ENCODE measurements around the gene INPP5J.

Gene INPP5J

GRCh38 chr22:31084811-31085492 is 37.8 kb upstream of the INPP5J start:
- peak; percentile 75 to 96 (median 89) for DNase-seq
- intact Hi-C loops (cut with DNase I) = loop anchor here (1.0 to 5.0 kb wide), 3 partner anchors 22 to 138 kb away; partner anchors contain the start of genes MORC2, SELENOM and TUG1

- intact Hi-C loops (cut with DNase I) = loop anchor here (1.0 to 5.0 kb wide), 2 partner anchors 22 to 138 kb away; partner anchors contain the start of gene SELENOM
- peak; percentile 47 to 91 (median 80) for DNase-seq
These were observed 37.3 kb upstream of the INPP5J start for GRCh38 chr22:31085493-31085824.

- intact Hi-C loops (cut with DNase I) = loop anchor here (1.0 to 5.0 kb wide), 2 partner anchors 21 to 139 kb away; partner anchors contain the start of gene SELENOM
- DNase-seq = no peak
These were observed 36.8 kb upstream of the INPP5J start for GRCh38 chr22:31085928-31086327.

GRCh38 chr22:31086703-31087330 is 35.9 kb upstream of the INPP5J start:
- peak in 7 of 42 donors; percentile 38 to 74 (median 60) for DNase-seq
- intact Hi-C loops (cut with DNase I) = loop anchor here (5.0 kb wide), 1 partner anchor 140 kb away; no protein-coding TSS in a partner anchor

- DNase-seq = no peak
These were observed 35.0 kb upstream of the INPP5J start for GRCh38 chr22:31087744-31088215.

GRCh38 chr22:31088233-31088986 is 34.4 kb upstream of the INPP5J start:
- intact Hi-C loops (cut with DNase I) = loop anchor here (5.0 kb wide), 1 partner anchor 141 kb away; no protein-coding TSS in a partner anchor
- DNase-seq = no peak

More at GRCh38 chr22:31087744-31088215, 35.0 kb upstream of the INPP5J start:
- intact Hi-C loops (cut with DNase I) = loop anchor here (5.0 kb wide), 1 partner anchor 140 kb away; no protein-coding TSS in a partner anchor

- peak in 40 of 42 donors; percentile 40 to 88 (median 68) for DNase-seq
- intact Hi-C loops (cut with DNase I) = loop anchor here (5.0 to 10.0 kb wide), 2 partner anchors 142 to 145 kb away; no protein-coding TSS in a partner anchor
These were observed 33.3 kb upstream of the INPP5J start for GRCh38 chr22:31089160-31090100.

GRCh38 chr22:31090217-31091085 is 32.3 kb upstream of the INPP5J start:
- intact Hi-C loops (cut with DNase I) = loop anchor here (10.0 kb wide), 1 partner anchor 144 kb away; no protein-coding TSS in a partner anchor
- no peak for DNase-seq

- DNase-seq = no peak
These were observed 31.4 kb upstream of the INPP5J start for GRCh38 chr22:31091106-31091975.

GRCh38 chr22:31092161-31092560 is 30.6 kb upstream of the INPP5J start:
- intact Hi-C loops (cut with DNase I) = loop anchor here (10.0 kb wide), 1 partner anchor 143 kb away; no protein-coding TSS in a partner anchor
- DNase-seq = no peak

More at GRCh38 chr22:31091106-31091975, 31.4 kb upstream of the INPP5J start:
- intact Hi-C loops (cut with DNase I) = loop anchor here (10.0 kb wide), 1 partner anchor 143 kb away; no protein-coding TSS in a partner anchor

- DNase-seq = peak; percentile 50 to 83 (median 70)
- intact Hi-C loops (cut with DNase I) = loop anchor here (10.0 kb wide), 1 partner anchor 142 kb away; no protein-coding TSS in a partner anchor
These were observed 29.5 kb upstream of the INPP5J start for GRCh38 chr22:31093086-31093850.

- intact Hi-C loops (cut with DNase I) = loop anchor here (10.0 kb wide), 1 partner anchor 141 kb away; no protein-coding TSS in a partner anchor
- peak in 9 of 42 donors; percentile 32 to 65 (median 52) for DNase-seq
These were observed 28.7 kb upstream of the INPP5J start for GRCh38 chr22:31094021-31094551.

- intact Hi-C loops (cut with DNase I) = loop anchor here (10.0 kb wide), 1 partner anchor 140 kb away; no protein-coding TSS in a partner anchor
- DNase-seq = no peak
These were observed 28.0 kb upstream of the INPP5J start for GRCh38 chr22:31094741-31095140.

- DNase-seq = no peak
- intact Hi-C loops (cut with DNase I) = loop anchor here (10.0 kb wide), 1 partner anchor 139 kb away; no protein-coding TSS in a partner anchor
These were observed 27.0 kb upstream of the INPP5J start for GRCh38 chr22:31095637-31096249.
